ENCODE measurements around the gene ARF3. TPM values are rescaled to one million over a fixed set of nuclear protein-coding genes. Genes with fewer than 3 reads are reported as not detected.
"Not testable (repeated sequence)": the region's sequence is repeated elsewhere in the genome, so short reads cannot be mapped to it uniquely, and the experiment has no call there.

The ARF3 gene
- polyA plus RNA-seq, 3 donors = 56.5 to 88.5 (median 58.4) TPM

DNA sequence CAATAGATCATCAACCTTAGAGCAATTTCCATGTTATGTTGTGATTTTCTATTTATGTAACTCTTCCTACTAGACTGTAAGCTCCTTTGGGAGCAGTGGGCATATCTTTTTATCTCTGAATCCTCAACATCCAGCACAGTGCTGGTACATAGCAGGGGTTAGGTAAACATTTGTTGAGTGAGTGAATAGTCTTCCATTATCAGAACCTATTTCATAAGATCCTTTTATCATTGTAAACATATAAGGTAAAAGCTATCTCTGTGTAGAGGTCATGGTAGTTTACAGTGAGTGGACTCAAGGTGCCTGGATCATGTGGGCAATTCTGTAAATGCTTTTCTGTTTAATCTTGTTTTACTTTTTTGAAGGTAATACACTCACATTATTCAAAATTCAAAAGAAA lies 47.1 kb downstream of the ARF3 start:
- Mint-ChIP-seq H3K4me1 (no peaks in the 10 kb centered on the region), H3K9me3 (no peaks in the 10 kb centered on the region), H3K36me3 (no peaks in the 10 kb centered on the region), H3K4me3 (no peak overlapping the region), H3K27me3 (ENCODE audit: low read depth in 3 of 3) (peaks cover 2 to 12% (median 3%) of the 10 kb centered on the region in 3 donors), H3K27ac (no peak overlapping the region)
- Histone ChIP-seq H3K9me3 (replicated peaks in 1 of 2; ENCODE audit: control insufficient read depth in 1 of 2, insufficient read depth in 1 of 2, low read length in 2 of 2) (no peaks in the 10 kb centered on the region), H3K79me2 (ENCODE audit: insufficient read depth, low read length) (no peaks in the 10 kb centered on the region), H3K27me3 (ENCODE audit: control insufficient read depth in 2 of 2, insufficient read depth in 2 of 2, low read length in 2 of 2) (no peaks in the 10 kb centered on the region), H3K9ac (ENCODE audit: insufficient read depth, low read length, poor library complexity, severe bottlenecking) (no peak overlapping the region), H3K27ac (ENCODE audit: low read depth in 1 of 2, low read length in 2 of 2) (no peak overlapping the region), H3K4me2 (replicated peaks; ENCODE audit: extremely low read depth, low read length, poor library complexity, severe bottlenecking) (no peak overlapping the region), H2AFZ (ENCODE audit: insufficient read depth, low read depth, low read length, poor library complexity, severe bottlenecking) (no peak overlapping the region), H3K4me1 (ENCODE audit: control insufficient read depth in 1 of 2, insufficient read depth in 2 of 2, low read length in 2 of 2) (no peaks in the 10 kb centered on the region), H3K4me3 (replicated peaks in 1 of 3; ENCODE audit: low read depth in 2 of 3, low read length in 3 of 3) (no peak overlapping the region), H3K36me3 (replicated peaks in 1 of 2; ENCODE audit: control insufficient read depth in 1 of 2, insufficient read depth in 2 of 2, low read length in 2 of 2) (no peaks in the 10 kb centered on the region), H4K20me1 (ENCODE audit: insufficient read depth, low read length) (no peaks in the 10 kb centered on the region)
- TF ChIP-seq, protein P1, sequence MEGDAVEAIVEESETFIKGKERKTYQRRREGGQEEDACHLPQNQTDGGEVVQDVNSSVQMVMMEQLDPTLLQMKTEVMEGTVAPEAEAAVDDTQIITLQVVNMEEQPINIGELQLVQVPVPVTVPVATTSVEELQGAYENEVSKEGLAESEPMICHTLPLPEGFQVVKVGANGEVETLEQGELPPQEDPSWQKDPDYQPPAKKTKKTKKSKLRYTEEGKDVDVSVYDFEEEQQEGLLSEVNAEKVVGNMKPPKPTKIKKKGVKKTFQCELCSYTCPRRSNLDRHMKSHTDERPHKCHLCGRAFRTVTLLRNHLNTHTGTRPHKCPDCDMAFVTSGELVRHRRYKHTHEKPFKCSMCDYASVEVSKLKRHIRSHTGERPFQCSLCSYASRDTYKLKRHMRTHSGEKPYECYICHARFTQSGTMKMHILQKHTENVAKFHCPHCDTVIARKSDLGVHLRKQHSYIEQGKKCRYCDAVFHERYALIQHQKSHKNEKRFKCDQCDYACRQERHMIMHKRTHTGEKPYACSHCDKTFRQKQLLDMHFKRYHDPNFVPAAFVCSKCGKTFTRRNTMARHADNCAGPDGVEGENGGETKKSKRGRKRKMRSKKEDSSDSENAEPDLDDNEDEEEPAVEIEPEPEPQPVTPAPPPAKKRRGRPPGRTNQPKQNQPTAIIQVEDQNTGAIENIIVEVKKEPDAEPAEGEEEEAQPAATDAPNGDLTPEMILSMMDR (IDR thresholded peaks at IDR 0.05) = no peak
- no peak for DNase-seq
- intact Hi-C loops (cut with micrococcal nuclease) = no loop called here

- DNase-seq; intact Hi-C loops (cut with micrococcal nuclease); H3K4me3 Mint-ChIP-seq: not testable (repeated sequence)
Measured at GRCh38 chr12:48909698-48910097, 47.6 kb downstream of the ARF3 start.

More at GRCh38 chr12:48909698-48910097, 47.6 kb downstream of the ARF3 start:
- peaks cover 3 to 13% (median 3%) of the 10 kb centered on the region in 3 donors for H3K27me3 Mint-ChIP-seq (ENCODE audit: low read depth in 3 of 3)
- H3K9me3 ChIP-seq (replicated peaks in 1 of 2; ENCODE audit: control insufficient read depth in 1 of 2, insufficient read depth in 1 of 2, low read length in 2 of 2); H3K4me2 ChIP-seq (replicated peaks; ENCODE audit: extremely low read depth, low read length, poor library complexity, severe bottlenecking); H3K27ac ChIP-seq (ENCODE audit: low read depth in 1 of 2, low read length in 2 of 2); H2AFZ ChIP-seq (ENCODE audit: insufficient read depth, low read depth, low read length, poor library complexity, severe bottlenecking); H3K27ac Mint-ChIP-seq; H3K4me3 ChIP-seq (replicated peaks in 1 of 3; ENCODE audit: low read depth in 2 of 3, low read length in 3 of 3); H3K36me3 ChIP-seq (replicated peaks in 1 of 2; ENCODE audit: control insufficient read depth in 1 of 2, insufficient read depth in 2 of 2, low read length in 2 of 2); H3K9ac ChIP-seq (ENCODE audit: insufficient read depth, low read length, poor library complexity, severe bottlenecking); H3K36me3 Mint-ChIP-seq; H3K4me1 Mint-ChIP-seq; H3K79me2 ChIP-seq (ENCODE audit: insufficient read depth, low read length); H3K9me3 Mint-ChIP-seq; H3K27me3 ChIP-seq (ENCODE audit: control insufficient read depth in 2 of 2, insufficient read depth in 2 of 2, low read length in 2 of 2); H3K4me1 ChIP-seq (ENCODE audit: control insufficient read depth in 1 of 2, insufficient read depth in 2 of 2, low read length in 2 of 2); H4K20me1 ChIP-seq (ENCODE audit: insufficient read depth, low read length): not testable (repeated sequence)
- WGBS (ENCODE audit: insufficient coverage) = 57% methylated on average over 5 of the region's 11 CpGs
